ENCODE results near the gene SPRING1. TPM values are rescaled to one million over a fixed set of nuclear protein-coding genes. Genes with fewer than 3 reads are reported as not detected.

Gene SPRING1
- total and polyA plus RNA-seq, 4 donors, result 6.0 to 11.7 (median 8.4) TPM

DNA sequence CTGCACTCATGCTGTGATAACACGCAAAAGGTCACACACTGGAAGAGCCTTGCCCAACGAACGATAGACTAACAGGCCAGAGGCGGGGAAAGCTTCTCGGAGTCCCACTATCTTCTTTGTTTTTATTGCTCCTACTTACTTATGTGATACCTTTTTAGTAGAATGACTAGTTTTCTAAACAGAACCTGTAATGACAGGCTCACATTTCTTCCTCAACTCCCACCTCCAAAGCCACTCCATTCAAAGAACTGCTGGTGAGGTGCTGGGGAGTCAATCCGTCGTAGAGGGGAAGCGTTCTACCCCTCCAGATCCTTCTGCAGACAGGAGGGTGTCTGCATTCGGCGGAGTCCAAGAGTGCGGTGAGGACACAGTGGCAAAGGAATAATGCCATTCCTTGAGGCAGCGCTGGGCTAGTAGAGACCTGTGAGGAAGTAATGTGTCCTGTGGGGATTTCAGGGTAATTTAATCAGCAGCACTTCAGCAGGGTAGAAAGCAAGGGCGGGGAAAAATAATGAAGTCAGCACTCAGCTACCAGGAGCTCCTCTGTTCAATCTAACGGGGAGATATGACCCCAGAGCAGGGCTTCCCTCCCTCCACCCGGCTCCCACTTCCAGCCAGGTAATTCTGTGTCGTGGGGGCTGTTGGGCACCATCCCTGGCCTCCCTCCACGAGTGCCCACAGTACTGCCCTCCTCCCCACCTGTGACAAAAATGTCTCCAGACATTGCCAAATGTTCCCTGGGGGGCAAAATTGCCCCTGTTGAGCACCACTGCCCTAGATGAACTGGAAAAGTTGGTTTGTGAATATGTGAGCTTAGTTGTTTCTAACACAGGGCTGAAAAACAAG lies 25.2 kb downstream of the SPRING1 start:
- H3K27me3 ChIP-seq (ENCODE audit: control insufficient read depth in 4 of 4, insufficient read depth in 4 of 4, low read length in 3 of 4), result no peaks in the 10 kb centered on the region
- no peak overlapping the region for H3K27ac ChIP-seq (ENCODE audit: low read depth in 1 of 2, low read length in 2 of 2)
- TF ChIP-seq RXRA (IDR thresholded peaks at IDR 0.05) (no peak), FOXA2 (IDR thresholded peaks at IDR 0.05) (no peak), EGR1 (IDR thresholded peaks at IDR 0.05; ENCODE audit: low read depth in 2 of 2) (no peak), HNF4G (IDR thresholded peaks at IDR 0.05) (no peak), TAF1 (conservative IDR thresholded peaks at IDR 0.05) (no peak)
- TF ChIP-seq, protein P1, sequence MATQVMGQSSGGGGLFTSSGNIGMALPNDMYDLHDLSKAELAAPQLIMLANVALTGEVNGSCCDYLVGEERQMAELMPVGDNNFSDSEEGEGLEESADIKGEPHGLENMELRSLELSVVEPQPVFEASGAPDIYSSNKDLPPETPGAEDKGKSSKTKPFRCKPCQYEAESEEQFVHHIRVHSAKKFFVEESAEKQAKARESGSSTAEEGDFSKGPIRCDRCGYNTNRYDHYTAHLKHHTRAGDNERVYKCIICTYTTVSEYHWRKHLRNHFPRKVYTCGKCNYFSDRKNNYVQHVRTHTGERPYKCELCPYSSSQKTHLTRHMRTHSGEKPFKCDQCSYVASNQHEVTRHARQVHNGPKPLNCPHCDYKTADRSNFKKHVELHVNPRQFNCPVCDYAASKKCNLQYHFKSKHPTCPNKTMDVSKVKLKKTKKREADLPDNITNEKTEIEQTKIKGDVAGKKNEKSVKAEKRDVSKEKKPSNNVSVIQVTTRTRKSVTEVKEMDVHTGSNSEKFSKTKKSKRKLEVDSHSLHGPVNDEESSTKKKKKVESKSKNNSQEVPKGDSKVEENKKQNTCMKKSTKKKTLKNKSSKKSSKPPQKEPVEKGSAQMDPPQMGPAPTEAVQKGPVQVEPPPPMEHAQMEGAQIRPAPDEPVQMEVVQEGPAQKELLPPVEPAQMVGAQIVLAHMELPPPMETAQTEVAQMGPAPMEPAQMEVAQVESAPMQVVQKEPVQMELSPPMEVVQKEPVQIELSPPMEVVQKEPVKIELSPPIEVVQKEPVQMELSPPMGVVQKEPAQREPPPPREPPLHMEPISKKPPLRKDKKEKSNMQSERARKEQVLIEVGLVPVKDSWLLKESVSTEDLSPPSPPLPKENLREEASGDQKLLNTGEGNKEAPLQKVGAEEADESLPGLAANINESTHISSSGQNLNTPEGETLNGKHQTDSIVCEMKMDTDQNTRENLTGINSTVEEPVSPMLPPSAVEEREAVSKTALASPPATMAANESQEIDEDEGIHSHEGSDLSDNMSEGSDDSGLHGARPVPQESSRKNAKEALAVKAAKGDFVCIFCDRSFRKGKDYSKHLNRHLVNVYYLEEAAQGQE (IDR thresholded peaks at IDR 0.05), result no peak
- TF ChIP-seq, protein P2, sequence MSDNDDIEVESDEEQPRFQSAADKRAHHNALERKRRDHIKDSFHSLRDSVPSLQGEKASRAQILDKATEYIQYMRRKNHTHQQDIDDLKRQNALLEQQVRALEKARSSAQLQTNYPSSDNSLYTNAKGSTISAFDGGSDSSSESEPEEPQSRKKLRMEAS (IDR thresholded peaks at IDR 0.05), result no peak
- TF ChIP-seq, protein P3, sequence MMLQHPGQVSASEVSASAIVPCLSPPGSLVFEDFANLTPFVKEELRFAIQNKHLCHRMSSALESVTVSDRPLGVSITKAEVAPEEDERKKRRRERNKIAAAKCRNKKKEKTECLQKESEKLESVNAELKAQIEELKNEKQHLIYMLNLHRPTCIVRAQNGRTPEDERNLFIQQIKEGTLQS (IDR thresholded peaks at IDR 0.05), result no peak
- no peak overlapping the region for H3K4me3 ChIP-seq (ENCODE audit: low read depth in 1 of 3, low read length in 3 of 3)
- H3K9me3 ChIP-seq (ENCODE audit: control insufficient read depth in 4 of 4, low read length in 3 of 4), result no peaks in the 10 kb centered on the region
- H3K9ac ChIP-seq (ENCODE audit: low read depth in 1 of 2, low read length in 2 of 2), result no peak overlapping the region
- 92% methylated on average over 17 of the region's 17 CpGs for WGBS
- peaks cover 0 to 5% (median 2%) of the 10 kb centered on the region in 4 donors for H3K36me3 ChIP-seq (ENCODE audit: control insufficient read depth in 4 of 4, insufficient read depth in 3 of 4, low read depth in 1 of 4, low read length in 3 of 4)
- H3K4me1 ChIP-seq (ENCODE audit: control insufficient read depth in 4 of 4, insufficient read depth in 4 of 4, low read length in 3 of 4), result peaks cover 0 to 7% (median 2%) of the 10 kb centered on the region in 4 donors
- DNase-seq (ENCODE audit: low spot score), result no peak

DNA sequence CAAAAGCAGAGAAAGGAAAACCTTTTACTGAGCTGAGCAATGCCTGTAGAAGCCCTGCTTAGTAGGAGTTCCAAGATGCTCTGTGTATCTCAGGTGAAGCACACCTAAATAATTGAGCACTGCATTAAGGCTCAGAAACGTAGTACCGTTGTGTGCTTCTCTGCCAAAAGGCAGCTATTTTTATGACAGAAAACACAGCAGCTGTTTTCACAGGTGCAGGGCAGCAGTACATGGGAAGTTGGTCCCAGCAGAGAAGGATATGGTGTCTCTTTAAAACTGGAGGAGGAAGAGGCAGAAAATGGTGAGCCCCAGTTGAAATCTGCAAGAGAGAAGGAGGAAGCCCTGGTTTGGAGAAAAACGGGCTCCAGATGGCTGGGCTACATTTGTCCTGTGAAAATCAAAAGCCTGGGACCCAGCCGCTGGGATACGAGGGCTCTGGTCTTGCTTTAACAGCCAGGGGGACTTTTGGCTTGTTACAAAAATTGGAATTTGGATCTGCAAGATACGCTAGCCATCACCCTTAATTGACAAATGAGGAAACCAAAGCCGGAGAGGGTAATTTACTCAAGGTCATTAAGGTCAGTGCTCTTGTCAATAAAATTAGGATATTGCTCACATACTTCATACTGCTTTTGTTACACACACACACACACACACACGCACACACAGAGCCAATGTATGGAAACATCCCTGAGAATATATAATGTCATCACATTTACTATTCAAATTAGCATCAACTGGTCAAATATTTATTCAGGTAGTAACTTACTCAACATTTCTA lies 27.3 kb downstream of the SPRING1 start:
- 41% methylated on average over 8 of the region's 8 CpGs for WGBS
- Histone ChIP-seq H3K27ac (ENCODE audit: low read depth in 1 of 2, low read length in 2 of 2) (no peak overlapping the region), H3K4me1 (ENCODE audit: control insufficient read depth in 4 of 4, insufficient read depth in 4 of 4, low read length in 3 of 4) (peaks cover 0 to 7% (median 2%) of the 10 kb centered on the region in 4 donors), H3K4me3 (ENCODE audit: low read depth in 1 of 3, low read length in 3 of 3) (no peak overlapping the region), H3K9ac (ENCODE audit: low read depth in 1 of 2, low read length in 2 of 2) (no peak overlapping the region), H3K9me3 (ENCODE audit: control insufficient read depth in 4 of 4, low read length in 3 of 4) (no peaks in the 10 kb centered on the region), H3K36me3 (ENCODE audit: control insufficient read depth in 4 of 4, insufficient read depth in 3 of 4, low read depth in 1 of 4, low read length in 3 of 4) (no peaks in the 10 kb centered on the region), H3K27me3 (ENCODE audit: control insufficient read depth in 4 of 4, insufficient read depth in 4 of 4, low read length in 3 of 4) (no peaks in the 10 kb centered on the region)
- no peak for DNase-seq (ENCODE audit: low spot score)
- TF ChIP-seq JUND (IDR thresholded peaks at IDR 0.05), result no peak
- no peak for TF ChIP-seq FOXA1 (IDR thresholded peaks at IDR 0.05)
- TF ChIP-seq, protein P4, sequence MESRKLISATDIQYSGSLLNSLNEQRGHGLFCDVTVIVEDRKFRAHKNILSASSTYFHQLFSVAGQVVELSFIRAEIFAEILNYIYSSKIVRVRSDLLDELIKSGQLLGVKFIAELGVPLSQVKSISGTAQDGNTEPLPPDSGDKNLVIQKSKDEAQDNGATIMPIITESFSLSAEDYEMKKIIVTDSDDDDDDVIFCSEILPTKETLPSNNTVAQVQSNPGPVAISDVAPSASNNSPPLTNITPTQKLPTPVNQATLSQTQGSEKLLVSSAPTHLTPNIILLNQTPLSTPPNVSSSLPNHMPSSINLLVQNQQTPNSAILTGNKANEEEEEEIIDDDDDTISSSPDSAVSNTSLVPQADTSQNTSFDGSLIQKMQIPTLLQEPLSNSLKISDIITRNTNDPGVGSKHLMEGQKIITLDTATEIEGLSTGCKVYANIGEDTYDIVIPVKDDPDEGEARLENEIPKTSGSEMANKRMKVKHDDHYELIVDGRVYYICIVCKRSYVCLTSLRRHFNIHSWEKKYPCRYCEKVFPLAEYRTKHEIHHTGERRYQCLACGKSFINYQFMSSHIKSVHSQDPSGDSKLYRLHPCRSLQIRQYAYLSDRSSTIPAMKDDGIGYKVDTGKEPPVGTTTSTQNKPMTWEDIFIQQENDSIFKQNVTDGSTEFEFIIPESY (IDR thresholded peaks at IDR 0.05), result no peak
- no peak for TF ChIP-seq YY1 (IDR thresholded peaks at IDR 0.05)
- no peak for TF ChIP-seq RXRA (IDR thresholded peaks at IDR 0.05)
- TF ChIP-seq, protein P3 (IDR thresholded peaks at IDR 0.05), result no peak
- no peak for TF ChIP-seq HNF4G (IDR thresholded peaks at IDR 0.05)
- TF ChIP-seq FOXA2 (IDR thresholded peaks at IDR 0.05), result no peak
- no peak for TF ChIP-seq TAF1 (conservative IDR thresholded peaks at IDR 0.05)
- no peak for TF ChIP-seq GABPA (IDR thresholded peaks at IDR 0.05 in 1 of 2, conservative IDR thresholded peaks at IDR 0.05 in 1 of 2)
- TF ChIP-seq, protein P2 (IDR thresholded peaks at IDR 0.05), result no peak
- TF ChIP-seq HNF4A (conservative IDR thresholded peaks at IDR 0.05), result no peak
- TF ChIP-seq, protein P1 (IDR thresholded peaks at IDR 0.05), result no peak
- TF ChIP-seq, protein P5, sequence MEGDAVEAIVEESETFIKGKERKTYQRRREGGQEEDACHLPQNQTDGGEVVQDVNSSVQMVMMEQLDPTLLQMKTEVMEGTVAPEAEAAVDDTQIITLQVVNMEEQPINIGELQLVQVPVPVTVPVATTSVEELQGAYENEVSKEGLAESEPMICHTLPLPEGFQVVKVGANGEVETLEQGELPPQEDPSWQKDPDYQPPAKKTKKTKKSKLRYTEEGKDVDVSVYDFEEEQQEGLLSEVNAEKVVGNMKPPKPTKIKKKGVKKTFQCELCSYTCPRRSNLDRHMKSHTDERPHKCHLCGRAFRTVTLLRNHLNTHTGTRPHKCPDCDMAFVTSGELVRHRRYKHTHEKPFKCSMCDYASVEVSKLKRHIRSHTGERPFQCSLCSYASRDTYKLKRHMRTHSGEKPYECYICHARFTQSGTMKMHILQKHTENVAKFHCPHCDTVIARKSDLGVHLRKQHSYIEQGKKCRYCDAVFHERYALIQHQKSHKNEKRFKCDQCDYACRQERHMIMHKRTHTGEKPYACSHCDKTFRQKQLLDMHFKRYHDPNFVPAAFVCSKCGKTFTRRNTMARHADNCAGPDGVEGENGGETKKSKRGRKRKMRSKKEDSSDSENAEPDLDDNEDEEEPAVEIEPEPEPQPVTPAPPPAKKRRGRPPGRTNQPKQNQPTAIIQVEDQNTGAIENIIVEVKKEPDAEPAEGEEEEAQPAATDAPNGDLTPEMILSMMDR (IDR thresholded peaks at IDR 0.05; ENCODE audit: low read depth, low read length, missing input control), result no peak
- no peak for TF ChIP-seq RAD21 (IDR thresholded peaks at IDR 0.05)
- TF ChIP-seq EGR1 (IDR thresholded peaks at IDR 0.05; ENCODE audit: low read depth in 2 of 2), result no peak
